Endodermal cell (in vitro differentiated cells): Measurements from ENCODE around the gene IGFN1. TPM values are rescaled to one million over a fixed set of nuclear protein-coding genes. Genes with fewer than 3 reads are reported as not detected.
A peak's percentile ranks its signal among the peaks of the same experiment; 100 is the strongest.

ENCODE experiments used
- DNase-seq: peaks from one replicate; pipeline ENCODE4 v3.0.0-alpha.2; 2017
- H3K27ac ChIP-seq: 2 replicates; pipeline ENCODE4 v1.5.1; 2013; ENCODE audit warnings: mild to moderate bottlenecking, low read depth, low read length, moderate library complexity
- H3K27me3 ChIP-seq: 2 replicates; pipeline ENCODE4 v1.6.1; 2013; ENCODE audit warnings: mild to moderate bottlenecking, low read length, moderate library complexity; ENCODE audit not compliant: insufficient read depth, control insufficient read depth, poor library complexity, severe bottlenecking
- H3K36me3 ChIP-seq: 2 replicates; pipeline ENCODE4 v1.7.0; 2013; ENCODE audit warnings: mild to moderate bottlenecking, low read length, moderate library complexity; ENCODE audit not compliant: control insufficient read depth, insufficient read depth
- H3K4me1 ChIP-seq: one replicate; pipeline ENCODE4 v1.7.0; 2013; ENCODE audit warnings: low read length; ENCODE audit not compliant: control insufficient read depth, insufficient read depth
- H3K4me3 ChIP-seq: 2 replicates; pipeline ENCODE4 v1.5.1; 2013; ENCODE audit warnings: mild to moderate bottlenecking, low read length, moderate library complexity
- H3K9ac ChIP-seq: 2 replicates; pipeline ENCODE4 v1.6.1; 2013; ENCODE audit warnings: mild to moderate bottlenecking, low read length, moderate library complexity; ENCODE audit not compliant: poor library complexity, severe bottlenecking; ENCODE audit errors: extremely low read depth
- H3K9me3 ChIP-seq: 2 replicates; pipeline ENCODE4 v1.6.1; 2013; ENCODE audit warnings: mild to moderate bottlenecking, low read length, moderate library complexity; ENCODE audit not compliant: control insufficient read depth
- H3K27ac Mint-ChIP-seq: 2 replicates; pipeline ENCODE4 v1.8.0; 2020; ENCODE audit warnings: mixed read lengths
- H3K27me3 Mint-ChIP-seq: 2 replicates; pipeline ENCODE4 v1.8.0; 2021; ENCODE audit warnings: mild to moderate bottlenecking, mixed read lengths; ENCODE audit not compliant: insufficient read depth
- H3K36me3 Mint-ChIP-seq: 2 replicates; pipeline ENCODE4 v1.8.0; 2020; ENCODE audit warnings: low read depth, mixed read lengths
- H3K4me1 Mint-ChIP-seq: 2 replicates; pipeline ENCODE4 v1.8.0; 2020; ENCODE audit warnings: mixed read lengths
- H3K4me3 Mint-ChIP-seq: 2 replicates; pipeline ENCODE4 v1.8.0; 2020; ENCODE audit warnings: mild to moderate bottlenecking, moderate library complexity, mixed read lengths
- H3K9me3 Mint-ChIP-seq: 2 replicates; pipeline ENCODE4 v1.8.0; 2020; ENCODE audit warnings: mild to moderate bottlenecking, mixed read lengths
- CTCF ChIP-seq: fragments of 200-600 bp; sonication (generic); conservative IDR thresholded peaks from 2 replicates; pipeline ENCODE4 v1.5.0; 2021; ENCODE audit warnings: antibody characterized with exemption, mild to moderate bottlenecking
- WGBS, 2 experiments: methylation state at CpG; one replicate each; pipeline versions ENCODE4 v1.1.5 to v1.1.7; 2013; ENCODE audit warnings: missing lambda C conversion rate in 2 of 2, mixed read lengths in 1 of 2; ENCODE audit not compliant: insufficient coverage in 1 of 2, insufficient read length in 1 of 2; 5-methylcytosine and 5-hydroxymethylcytosine counted together
- total RNA-seq, 2 donors: library from RNA; stranded (reverse); fragmentation: NEBNext Ultra II Directional in 1 of 2; extraction: Animal tissue kit (Norgen Biotek cat#: 25700) in 1 of 2; gene quantifications; 2 replicates in 1 of 2; 3 replicates in 1 of 2; pipeline ENCODE4 v1.2.1, GENCODE V29; 2021

The IGFN1 gene
- total RNA-seq, 2 donors from 2014 or later, result not detected

- DNase-seq, result no peak
- H3K36me3 Mint-ChIP-seq, result peaks cover 83% of the 10 kb centered on the region
- Histone ChIP-seq H3K9ac (no peak overlapping the region), H3K36me3 (peaks cover 93% of the 10 kb centered on the region), H3K4me1 (no peaks in the 10 kb centered on the region), H3K27ac (no peak overlapping the region), H3K27me3 (no peaks in the 10 kb centered on the region), H3K9me3 (no peaks in the 10 kb centered on the region), H3K4me3 (no peak overlapping the region)
- no peaks in the 10 kb centered on the region for H3K27me3 Mint-ChIP-seq
- peaks cover 9% of the 10 kb centered on the region for H3K4me1 Mint-ChIP-seq
- peak overlapping the region; percentile 67 for H3K27ac Mint-ChIP-seq
- H3K4me3 Mint-ChIP-seq, result no peak overlapping the region
- no peak for TF ChIP-seq CTCF
- H3K9me3 Mint-ChIP-seq, result no peaks in the 10 kb centered on the region
- 92 to 98% methylated on average over 11 to 16 of the region's 16 CpGs for WGBS, 2 experiments
These were observed 48.4 kb upstream of the IGFN1 start for GRCh38 chr1:201142011-201142848.

GRCh38 chr1:201142849-201143725 is 47.5 kb upstream of the IGFN1 start:
- Histone ChIP-seq H3K36me3 (peaks cover 94% of the 10 kb centered on the region), H3K9me3 (no peaks in the 10 kb centered on the region), H3K27me3 (no peaks in the 10 kb centered on the region), H3K27ac (no peak overlapping the region), H3K9ac (no peak overlapping the region), H3K4me1 (no peaks in the 10 kb centered on the region), H3K4me3 (no peak overlapping the region)
- peak overlapping the region; percentile 67 for H3K27ac Mint-ChIP-seq
- no peak overlapping the region for H3K4me3 Mint-ChIP-seq
- peaks cover 9% of the 10 kb centered on the region for H3K4me1 Mint-ChIP-seq
- 96 to 99% methylated on average over 12 to 16 of the region's 16 CpGs for WGBS, 2 experiments
- H3K9me3 Mint-ChIP-seq, result no peaks in the 10 kb centered on the region
- H3K27me3 Mint-ChIP-seq, result no peaks in the 10 kb centered on the region
- no peak for TF ChIP-seq CTCF
- peaks cover 86% of the 10 kb centered on the region for H3K36me3 Mint-ChIP-seq
- no peak for DNase-seq

GRCh38 chr1:201143726-201144635 is 46.6 kb upstream of the IGFN1 start:
- peaks cover 91% of the 10 kb centered on the region for H3K36me3 Mint-ChIP-seq
- no peaks in the 10 kb centered on the region for H3K27me3 ChIP-seq
- no peak overlapping the region for H3K27ac ChIP-seq
- H3K4me3 Mint-ChIP-seq, result no peak overlapping the region
- no peak for TF ChIP-seq CTCF
- peaks cover 95% of the 10 kb centered on the region for H3K36me3 ChIP-seq
- H3K9ac ChIP-seq, result no peak overlapping the region
- no peaks in the 10 kb centered on the region for H3K9me3 ChIP-seq
- no peak overlapping the region for H3K4me3 ChIP-seq
- DNase-seq, result no peak
- H3K9me3 Mint-ChIP-seq, result no peaks in the 10 kb centered on the region
- H3K27ac Mint-ChIP-seq, result peak overlapping the region; percentile 67
- 92 to 97% methylated on average over 9 to 18 of the region's 18 CpGs for WGBS, 2 experiments
- no peaks in the 10 kb centered on the region for H3K27me3 Mint-ChIP-seq
- peaks cover 9% of the 10 kb centered on the region for H3K4me1 Mint-ChIP-seq
- no peaks in the 10 kb centered on the region for H3K4me1 ChIP-seq
